ENCODE measurements around the gene ITGB3. TPM values are rescaled to one million over a fixed set of nuclear protein-coding genes. Genes with fewer than 3 reads are reported as not detected.
"Not testable (repeated sequence)": the region's sequence is repeated elsewhere in the genome, so short reads cannot be mapped to it uniquely, and the experiment has no call there.

The ITGB3 gene
- total RNA-seq, 4 donors from 2014 or later = 7.4 to 28.7 (median 23.5) TPM

DNA sequence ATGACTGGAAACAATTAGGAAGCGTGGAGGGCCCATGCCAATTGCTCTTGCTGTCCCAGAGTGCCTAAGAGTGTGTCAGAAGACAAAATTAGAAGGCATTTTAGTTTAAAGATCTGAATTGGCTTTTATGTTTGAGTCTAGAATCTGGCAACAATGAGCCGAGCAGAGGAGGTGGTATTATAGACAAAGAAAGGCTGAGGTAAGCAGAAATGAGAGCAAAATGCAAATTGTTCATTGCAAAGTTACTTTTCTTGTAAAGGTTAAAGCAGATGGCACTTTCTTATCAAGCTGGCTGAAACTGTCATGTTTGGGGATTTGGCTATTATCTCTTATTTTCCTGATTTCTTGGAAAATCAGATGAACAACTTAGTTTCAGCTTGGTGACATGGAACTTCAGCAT is 41.2 kb upstream of the ITGB3 start:
- Histone ChIP-seq H3K4me3 (no peak overlapping the region), H3K27ac (no peak overlapping the region), H3K9me3 (no peaks in the 10 kb centered on the region), H3K36me3 (no peaks in the 10 kb centered on the region), H3K27me3 (no peaks in the 10 kb centered on the region), H3K4me1 (no peaks in the 10 kb centered on the region)
- TF ChIP-seq, protein P1, sequence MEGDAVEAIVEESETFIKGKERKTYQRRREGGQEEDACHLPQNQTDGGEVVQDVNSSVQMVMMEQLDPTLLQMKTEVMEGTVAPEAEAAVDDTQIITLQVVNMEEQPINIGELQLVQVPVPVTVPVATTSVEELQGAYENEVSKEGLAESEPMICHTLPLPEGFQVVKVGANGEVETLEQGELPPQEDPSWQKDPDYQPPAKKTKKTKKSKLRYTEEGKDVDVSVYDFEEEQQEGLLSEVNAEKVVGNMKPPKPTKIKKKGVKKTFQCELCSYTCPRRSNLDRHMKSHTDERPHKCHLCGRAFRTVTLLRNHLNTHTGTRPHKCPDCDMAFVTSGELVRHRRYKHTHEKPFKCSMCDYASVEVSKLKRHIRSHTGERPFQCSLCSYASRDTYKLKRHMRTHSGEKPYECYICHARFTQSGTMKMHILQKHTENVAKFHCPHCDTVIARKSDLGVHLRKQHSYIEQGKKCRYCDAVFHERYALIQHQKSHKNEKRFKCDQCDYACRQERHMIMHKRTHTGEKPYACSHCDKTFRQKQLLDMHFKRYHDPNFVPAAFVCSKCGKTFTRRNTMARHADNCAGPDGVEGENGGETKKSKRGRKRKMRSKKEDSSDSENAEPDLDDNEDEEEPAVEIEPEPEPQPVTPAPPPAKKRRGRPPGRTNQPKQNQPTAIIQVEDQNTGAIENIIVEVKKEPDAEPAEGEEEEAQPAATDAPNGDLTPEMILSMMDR (IDR thresholded peaks at IDR 0.05) = no peak
- no peak for TF ChIP-seq POLR2A (IDR thresholded peaks at IDR 0.05)
- DNase-seq = no peak
- intact Hi-C loops (cut with DNase I; ENCODE audit: low total_unique reads) = no loop called here

- intact Hi-C loops (cut with DNase I; ENCODE audit: low total_unique reads) = no loop called here
- Histone ChIP-seq H3K4me1 (no peaks in the 10 kb centered on the region), H3K9me3 (no peaks in the 10 kb centered on the region), H3K27me3 (no peaks in the 10 kb centered on the region), H3K27ac (no peak overlapping the region), H3K36me3 (no peaks in the 10 kb centered on the region), H3K4me3 (no peak overlapping the region)
- TF ChIP-seq, protein P1 (IDR thresholded peaks at IDR 0.05) = no peak
- no peak for TF ChIP-seq POLR2A (IDR thresholded peaks at IDR 0.05)
- no peak for DNase-seq
Measured at GRCh38 chr17:47213540-47213939, 40.1 kb upstream of the ITGB3 start.

GRCh38 chr17:47214931-47215330 is 38.7 kb upstream of the ITGB3 start:
- TF ChIP-seq, protein P1 (IDR thresholded peaks at IDR 0.05) = no peak
- TF ChIP-seq POLR2A (IDR thresholded peaks at IDR 0.05) = no peak
- H3K27me3 ChIP-seq = no peaks in the 10 kb centered on the region
- no peak overlapping the region for H3K4me3 ChIP-seq
- no peaks in the 10 kb centered on the region for H3K9me3 ChIP-seq
- no peak overlapping the region for H3K27ac ChIP-seq
- H3K4me1 ChIP-seq = no peaks in the 10 kb centered on the region
- intact Hi-C loops (cut with DNase I; ENCODE audit: low total_unique reads) = no loop called here
- DNase-seq = no peak
- no peaks in the 10 kb centered on the region for H3K36me3 ChIP-seq

- H3K36me3 ChIP-seq; H3K9me3 ChIP-seq; H3K4me1 ChIP-seq; intact Hi-C loops (cut with DNase I; ENCODE audit: low total_unique reads); DNase-seq; H3K27ac ChIP-seq; H3K4me3 ChIP-seq; H3K27me3 ChIP-seq: not testable (repeated sequence)
Measured at GRCh38 chr17:47216821-47217220, 36.8 kb upstream of the ITGB3 start.

DNA sequence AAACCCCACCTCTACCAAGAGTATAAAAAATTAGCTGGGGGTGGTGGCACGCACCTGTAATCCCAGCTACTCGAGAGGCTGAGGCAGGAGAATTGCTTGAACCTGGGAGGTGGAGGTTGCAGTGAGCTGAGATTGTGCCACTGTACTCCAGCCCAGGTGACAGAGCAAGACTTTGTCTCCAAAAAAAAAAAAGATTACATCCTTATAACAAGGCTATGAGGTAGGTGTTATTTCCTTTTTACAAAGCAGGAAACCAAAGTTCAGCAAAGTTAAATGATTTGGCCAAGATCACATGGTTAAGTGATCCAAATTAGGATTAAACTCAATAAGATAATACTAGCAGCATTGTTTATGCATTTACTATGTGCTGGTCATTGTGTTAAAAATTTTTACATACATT is 36.3 kb upstream of the ITGB3 start:
- H3K9me3 ChIP-seq; H3K36me3 ChIP-seq; H3K27ac ChIP-seq; intact Hi-C loops (cut with DNase I; ENCODE audit: low total_unique reads); DNase-seq; H3K4me3 ChIP-seq; H3K27me3 ChIP-seq; H3K4me1 ChIP-seq: not testable (repeated sequence)

GRCh38 chr17:47218896-47219430 is 34.7 kb upstream of the ITGB3 start:
- H3K4me1 ChIP-seq = peaks cover 0 to under 1% of the 10 kb centered on the region in 2 donors
- H3K27me3 ChIP-seq = no peaks in the 10 kb centered on the region
- intact Hi-C loops (cut with DNase I; ENCODE audit: low total_unique reads) = no loop called here
- H3K4me3 ChIP-seq = no peak overlapping the region
- no peaks in the 10 kb centered on the region for H3K36me3 ChIP-seq
- no peak for TF ChIP-seq POLR2A (IDR thresholded peaks at IDR 0.05)
- TF ChIP-seq, protein P1 (IDR thresholded peaks at IDR 0.05) = no peak
- no peaks in the 10 kb centered on the region for H3K9me3 ChIP-seq
- no peak for DNase-seq
- H3K27ac ChIP-seq = no peak overlapping the region

All from uterus (tissue), 4 donors.